ENCODE results near the gene NTN5. TPM values are rescaled to one million over a fixed set of nuclear protein-coding genes. Genes with fewer than 3 reads are reported as not detected.
"Not testable (repeated sequence)": the region's sequence is repeated elsewhere in the genome, so short reads cannot be mapped to it uniquely, and the experiment has no call there.

Gene NTN5
- total RNA-seq, 1 donor from 2014 or later: not detected

GRCh38 chr19:48645620-48646000 lies 27.2 kb downstream of the NTN5 start:
- DNase-seq (ENCODE audit: low read depth in 2 of 2): no peak

- DNase-seq (ENCODE audit: low read depth in 2 of 2): peak in 1 of 2 donors; percentile 76
Measured at GRCh38 chr19:48644839-48645619, 27.8 kb downstream of the NTN5 start.

- no peak for DNase-seq (ENCODE audit: low read depth in 2 of 2)
Measured at GRCh38 chr19:48644355-48644754, 28.5 kb downstream of the NTN5 start.

GRCh38 chr19:48642862-48643261 lies 30.0 kb downstream of the NTN5 start:
- DNase-seq (ENCODE audit: low read depth in 2 of 2): no peak

- DNase-seq (ENCODE audit: low read depth in 2 of 2): no peak
Measured at GRCh38 chr19:48641850-48642249, 31.0 kb downstream of the NTN5 start.

- no peak for DNase-seq (ENCODE audit: low read depth in 2 of 2)
Measured at GRCh38 chr19:48639483-48640375, 33.1 kb downstream of the NTN5 start.

- no peak for DNase-seq (ENCODE audit: low read depth in 2 of 2)
Measured at GRCh38 chr19:48638831-48639381, 33.9 kb downstream of the NTN5 start.

- peak; percentile 93 to 95 for DNase-seq (ENCODE audit: low read depth in 2 of 2)
Measured at GRCh38 chr19:48637948-48638830, 34.6 kb downstream of the NTN5 start.

GRCh38 chr19:48637449-48637947 lies 35.3 kb downstream of the NTN5 start:
- peak; percentile 94 to 98 for DNase-seq (ENCODE audit: low read depth in 2 of 2)

GRCh38 chr19:48636859-48637448 lies 35.9 kb downstream of the NTN5 start, which contains the start of gene DBP:
Gene DBP, minus strand, starts transcription at chr19:48637379. Its CDS starts 385 bp downstream, at chr19:48636994.
- DNase-seq (ENCODE audit: low read depth in 2 of 2): no peak

- no peak for DNase-seq (ENCODE audit: low read depth in 2 of 2)
Measured at GRCh38 chr19:48635966-48636858, 36.6 kb downstream of the NTN5 start.

- peak in 1 of 2 donors; percentile 66 for DNase-seq (ENCODE audit: low read depth in 2 of 2)
Measured at GRCh38 chr19:48635263-48635965, 37.4 kb downstream of the NTN5 start.

GRCh38 chr19:48634424-48635262 lies 38.2 kb downstream of the NTN5 start:
- peak; percentile 88 to 95 for DNase-seq (ENCODE audit: low read depth in 2 of 2)

- DNase-seq (ENCODE audit: low read depth in 2 of 2): no peak
Measured at GRCh38 chr19:48634036-48634342, 38.8 kb downstream of the NTN5 start.

- no peak for DNase-seq (ENCODE audit: low read depth in 2 of 2)
Measured at GRCh38 chr19:48633148-48634035, 39.4 kb downstream of the NTN5 start.

- no peak for DNase-seq (ENCODE audit: low read depth in 2 of 2)
Measured at GRCh38 chr19:48632692-48633147, 40.1 kb downstream of the NTN5 start.

GRCh38 chr19:48632286-48632685 lies 40.5 kb downstream of the NTN5 start:
- not testable (repeated sequence) for DNase-seq (ENCODE audit: low read depth in 2 of 2)
